ENCODE results near the gene ZNF669.

Gene ZNF669

GRCh38 chr1:247111259-247111699, 7.1 kb upstream of the ZNF669 start:
- DNase-seq (ENCODE audit: low read depth), result peak; percentile 31

DNA sequence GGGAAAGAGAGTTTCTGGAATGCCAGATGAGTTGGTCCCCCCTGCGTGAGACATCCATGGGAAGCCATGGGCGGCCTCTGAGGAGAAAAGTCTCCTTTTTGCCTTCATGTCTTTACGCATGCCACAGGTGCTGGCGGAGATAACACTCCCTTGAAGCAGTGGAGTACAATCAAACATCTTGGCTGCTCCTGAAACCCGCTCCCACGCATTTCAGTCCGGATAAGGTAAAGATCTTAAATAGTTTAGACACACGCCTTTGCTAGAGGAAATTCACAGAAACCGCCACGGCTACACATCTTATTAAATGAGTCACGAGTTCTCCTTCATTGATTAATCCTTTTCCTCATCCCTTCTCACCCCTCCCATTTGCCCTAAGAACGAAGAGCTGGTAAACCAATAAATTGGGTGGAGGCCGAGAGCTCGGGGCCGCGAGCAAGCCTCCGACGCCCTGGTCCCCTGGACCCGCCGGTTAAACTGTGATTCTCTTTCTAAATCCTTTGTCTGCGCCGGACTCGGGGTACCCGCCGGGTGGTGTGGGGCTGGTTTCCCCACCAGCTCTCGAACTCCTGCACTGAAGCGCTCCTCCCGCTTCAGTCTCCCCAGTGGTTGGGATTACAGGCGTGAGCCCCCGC, 6.6 kb upstream of the ZNF669 start:
- peak; percentile 29 for DNase-seq (ENCODE audit: low read depth)

DNA sequence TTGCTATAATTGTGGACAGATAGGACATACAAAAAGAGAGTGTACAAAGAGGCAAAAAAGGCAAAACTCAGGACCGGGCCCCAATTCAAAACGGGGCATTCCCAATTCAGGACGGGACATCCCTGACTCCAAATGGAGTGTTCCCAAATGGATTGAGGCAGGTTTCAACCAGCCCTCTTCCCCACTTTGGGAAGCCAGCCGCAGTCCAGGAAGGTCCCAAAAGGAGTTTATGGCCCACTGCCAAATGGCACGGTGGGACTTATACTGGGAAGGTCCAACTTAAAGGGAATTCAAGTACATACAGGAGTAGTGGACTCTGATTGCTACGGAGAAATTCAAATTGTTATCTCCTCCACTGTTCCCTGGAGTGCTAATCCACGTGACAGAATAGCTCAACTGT, 3.5 kb upstream of the ZNF669 start:
- no peak for DNase-seq (ENCODE audit: low read depth)

- DNase-seq (ENCODE audit: low read depth), result no peak
Observed at GRCh38 chr1:247105966-247106365, 1.8 kb upstream of the ZNF669 start.

GRCh38 chr1:247104965-247105364, 809 bp upstream of the ZNF669 start:
- no peak for DNase-seq (ENCODE audit: low read depth)

GRCh38 chr1:247102381-247102780, 1.8 kb downstream of the ZNF669 start:
- DNase-seq (ENCODE audit: low read depth), result peak; percentile 45

- DNase-seq (ENCODE audit: low read depth), result no peak
Observed at GRCh38 chr1:247100676-247101279, 3.4 kb downstream of the ZNF669 start.

GRCh38 chr1:247096958-247097357, 7.2 kb downstream of the ZNF669 start:
- DNase-seq (ENCODE audit: low read depth), result no peak

- no peak for DNase-seq (ENCODE audit: low read depth)
Observed at GRCh38 chr1:247096544-247096943, 7.6 kb downstream of the ZNF669 start.

DNA sequence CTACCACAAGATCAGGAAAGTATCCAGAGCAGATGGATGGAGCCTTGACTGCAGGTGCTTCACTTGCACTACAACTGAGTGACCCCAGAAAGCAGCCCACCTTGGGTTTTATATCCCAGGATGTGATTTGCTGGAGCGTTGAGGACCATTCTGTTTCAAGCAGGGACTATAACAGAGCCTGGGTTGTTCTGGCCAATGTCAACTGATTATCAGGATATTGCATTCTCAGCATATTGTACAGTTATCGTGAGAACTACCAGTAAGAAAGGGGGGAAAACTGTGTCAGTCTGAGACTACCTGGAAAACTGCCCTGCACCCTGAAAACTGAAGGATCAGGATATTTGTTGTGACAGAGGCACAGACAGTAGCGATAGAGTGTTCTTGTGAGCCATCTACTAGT, 8.0 kb downstream of the ZNF669 start:
- DNase-seq (ENCODE audit: low read depth), result no peak

GRCh38 chr1:247090455-247090854, 13.7 kb downstream of the ZNF669 start:
- no peak for DNase-seq (ENCODE audit: low read depth)

DNA sequence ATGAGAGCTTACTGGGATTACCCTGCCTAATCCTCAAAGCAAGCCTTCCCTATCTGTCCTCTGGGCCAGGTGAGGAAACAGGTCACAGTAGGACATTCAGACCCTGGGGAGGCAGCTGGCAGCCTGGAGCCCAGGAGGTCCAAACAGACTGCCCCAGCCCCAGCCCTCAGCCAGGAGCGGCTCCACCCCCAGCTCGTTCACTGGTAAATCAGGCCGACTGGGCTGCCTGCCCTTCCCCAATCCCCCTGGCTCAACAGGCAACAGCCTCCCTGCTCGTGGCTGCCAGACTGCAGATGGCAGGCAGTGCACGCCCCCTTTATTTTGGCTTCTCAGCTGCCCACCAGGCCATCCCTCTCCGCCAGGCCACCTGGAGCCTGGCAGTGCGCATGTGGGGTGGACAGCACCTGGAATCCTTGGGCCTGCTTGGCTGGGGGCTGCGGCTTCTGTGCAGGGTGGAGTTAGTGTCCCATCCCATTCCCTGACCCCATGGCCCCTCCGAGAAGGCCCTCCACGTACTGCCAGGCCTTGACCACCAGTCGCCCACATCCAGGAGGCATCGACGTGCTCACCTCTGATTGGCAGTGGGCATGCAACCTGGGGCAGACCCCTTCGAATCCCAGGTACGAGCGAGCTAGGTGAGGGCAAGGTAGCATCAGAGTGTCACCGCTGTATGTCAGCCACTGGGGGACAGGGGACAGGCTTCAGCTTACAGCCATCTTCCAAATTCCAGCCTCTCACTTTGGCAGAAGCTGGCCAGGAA, 14.4 kb downstream of the ZNF669 start:
- no peak for DNase-seq (ENCODE audit: low read depth)

DNA sequence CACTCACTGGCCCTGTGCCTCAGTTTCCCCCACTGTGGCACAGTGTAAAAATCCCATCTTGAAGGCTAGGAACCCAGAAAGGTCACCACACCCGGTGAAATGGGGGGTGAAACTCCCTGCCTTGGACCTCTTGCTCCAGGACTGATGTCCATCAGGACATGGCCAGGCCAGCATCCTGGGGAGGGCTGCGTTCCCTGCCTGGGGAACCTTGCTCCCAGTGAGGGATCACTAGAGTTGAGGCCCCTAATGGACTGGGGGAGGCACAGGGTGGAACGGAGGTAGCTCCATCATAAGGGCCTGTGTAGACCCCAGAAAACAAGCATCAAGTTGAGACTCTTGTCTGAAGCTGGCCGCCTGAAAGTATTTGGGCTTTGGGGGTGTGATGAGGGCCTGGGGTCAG, 15.2 kb downstream of the ZNF669 start:
- no peak for DNase-seq (ENCODE audit: low read depth)

GRCh38 chr1:247087256-247087655, 16.9 kb downstream of the ZNF669 start:
- DNase-seq (ENCODE audit: low read depth), result no peak

DNA sequence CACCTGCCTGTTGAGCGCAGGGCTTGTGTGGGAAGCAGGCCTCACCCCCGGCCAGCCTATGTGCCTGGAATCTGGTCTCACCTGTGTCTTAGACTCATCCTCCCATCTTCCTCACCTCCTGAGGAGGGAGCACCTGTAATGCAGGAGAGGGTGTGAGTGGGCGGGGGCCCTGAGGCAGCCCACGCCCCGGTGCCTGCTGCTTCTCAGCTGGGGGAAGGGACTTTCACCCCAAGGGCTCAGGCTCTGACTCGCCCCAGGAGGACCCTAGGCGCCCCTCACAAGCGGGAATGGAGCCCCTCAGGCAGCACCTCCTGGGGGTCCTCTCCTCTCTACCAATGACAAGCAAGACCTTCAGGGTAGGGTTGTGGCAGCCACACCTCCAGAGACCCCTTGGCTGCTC, 18.8 kb downstream of the ZNF669 start:
- DNase-seq (ENCODE audit: low read depth), result no peak

GRCh38 chr1:247084771-247085170, 19.4 kb downstream of the ZNF669 start:
- no peak for DNase-seq (ENCODE audit: low read depth)

DNA sequence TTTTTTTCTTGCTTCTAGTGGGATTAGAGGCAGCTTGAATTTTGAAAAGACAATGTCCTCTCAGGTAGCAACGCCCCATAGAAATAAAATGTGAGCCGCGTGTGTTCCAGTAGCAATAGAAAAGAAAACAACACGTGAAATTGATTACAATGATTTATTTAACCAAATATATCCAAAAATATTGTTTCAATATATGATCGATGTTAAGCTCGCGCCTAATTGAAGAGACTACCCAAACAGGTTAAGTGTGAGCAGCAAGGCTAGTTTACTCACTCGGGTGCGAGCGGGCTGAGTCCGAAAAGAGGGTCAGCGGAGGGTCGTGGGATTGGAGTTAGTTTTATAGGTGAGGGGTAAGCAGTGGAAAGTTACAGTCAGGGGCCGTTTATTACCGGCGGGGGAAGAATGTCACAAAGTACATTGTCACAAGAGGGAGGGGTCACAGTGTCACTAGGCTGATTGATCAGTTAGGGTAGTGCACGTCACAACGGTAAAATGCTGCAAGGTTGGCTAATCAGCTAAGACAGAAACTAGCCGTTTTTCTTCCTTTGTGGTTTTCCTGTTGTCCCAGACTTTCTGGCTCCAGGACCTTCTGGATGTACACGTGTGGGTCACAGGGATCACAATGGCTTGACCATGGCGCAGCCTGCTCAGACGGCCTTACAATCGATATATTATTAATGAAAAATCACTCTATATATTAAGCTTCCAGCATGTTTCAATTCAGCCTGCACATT, 24.8 kb downstream of the ZNF669 start:
- no peak for DNase-seq (ENCODE audit: low read depth)

DNA sequence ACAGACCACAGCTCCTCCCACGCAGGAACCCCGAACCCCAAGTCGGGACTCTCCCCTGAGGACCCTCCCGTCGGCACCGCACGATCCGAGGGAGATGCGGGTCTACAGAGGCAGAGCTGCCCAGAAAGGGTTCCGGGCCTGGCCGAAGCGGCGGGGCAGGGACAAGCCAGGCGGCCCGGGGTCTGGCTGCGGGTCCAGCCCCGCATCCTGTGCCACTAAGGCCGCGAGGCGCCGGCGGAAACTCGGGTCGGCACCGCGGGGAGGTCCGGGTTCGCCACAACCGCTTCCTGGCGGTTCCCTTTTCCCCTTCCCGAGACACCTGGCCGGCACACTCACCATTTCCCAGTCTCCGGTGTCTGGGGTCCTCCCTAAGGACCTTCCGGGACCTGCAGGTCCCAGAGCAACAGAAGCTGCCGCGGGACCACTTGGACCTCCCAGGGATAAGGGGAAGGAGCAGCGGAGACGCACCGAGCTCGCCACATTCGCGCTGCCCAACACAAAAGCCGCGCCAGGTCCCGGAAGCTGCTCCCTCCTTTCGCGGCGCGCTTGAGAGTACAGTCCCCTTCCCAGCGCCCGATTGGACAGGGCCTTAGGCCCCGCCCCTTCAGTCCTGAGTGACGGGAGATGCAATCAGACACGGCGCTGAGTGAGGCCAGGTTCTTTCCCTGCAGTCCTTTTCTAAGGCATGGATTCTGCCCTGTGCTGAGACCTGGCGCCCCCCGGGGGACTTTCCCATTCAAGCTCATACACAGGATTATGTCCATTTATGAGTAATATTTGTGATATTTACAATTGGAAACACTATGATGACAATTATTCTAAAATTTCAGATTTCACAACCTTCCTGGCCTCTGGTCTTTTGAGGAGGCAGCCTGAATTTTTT, 25.7 kb downstream of the ZNF669 start, which contains the start of gene ZNF670:
TSS of gene ZNF670 (minus strand) at position 554 of the 883 bp plus-strand sequence. CDS start at position 339, 215 bp downstream.
- peak; percentile 93 for DNase-seq (ENCODE audit: low read depth)

DNA sequence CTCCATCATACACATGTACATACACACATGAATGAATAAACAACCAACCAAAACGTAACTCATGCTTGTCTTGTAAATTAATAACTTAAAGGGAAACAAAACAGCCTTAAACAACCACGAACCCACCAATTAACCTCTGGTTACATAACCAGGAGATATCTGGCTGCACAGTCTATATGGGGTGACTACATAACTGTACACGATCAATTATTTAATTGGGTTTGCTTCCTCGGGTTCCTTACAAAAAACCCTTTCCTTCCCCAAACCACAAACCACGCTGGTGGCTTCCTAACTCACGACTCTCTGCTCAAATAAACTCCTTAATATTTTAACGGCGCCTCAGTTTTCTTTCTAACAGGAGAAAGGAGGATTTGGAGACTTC, 26.3 kb downstream of the ZNF669 start:
- DNase-seq (ENCODE audit: low read depth), result peak; percentile 22

- DNase-seq (ENCODE audit: low read depth), result peak; percentile 22
Observed at GRCh38 chr1:247077213-247077612, 26.9 kb downstream of the ZNF669 start.

DNA sequence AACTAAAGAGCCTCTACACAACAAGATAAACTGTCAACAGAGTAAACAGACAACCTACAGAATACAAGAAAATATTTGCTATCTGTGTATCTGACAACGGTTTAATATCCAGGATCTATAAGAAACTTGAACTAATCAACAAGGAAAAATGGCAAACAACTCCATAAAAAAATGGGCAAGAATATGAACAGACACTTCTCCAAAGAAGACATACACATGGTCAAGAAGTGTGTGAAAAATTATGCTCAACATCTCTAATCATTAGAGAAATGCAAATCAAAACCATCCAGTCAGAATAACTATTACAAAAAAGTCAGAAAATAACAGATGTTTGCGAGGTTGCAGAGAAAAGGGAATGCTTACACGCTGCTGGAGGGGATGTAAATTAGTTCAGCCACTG, 33.5 kb downstream of the ZNF669 start:
- DNase-seq (ENCODE audit: low read depth), result no peak

GRCh38 chr1:247064304-247064703, 39.9 kb downstream of the ZNF669 start:
- DNase-seq (ENCODE audit: low read depth), result no peak
